SK-N-SH (cell line): ENCODE data around the gene HUNK.

ENCODE experiments used
- CTCF ChIP-seq: fragments of 200-600 bp; sonication (generic); IDR thresholded peaks from 2 replicates; pipeline ENCODE4 v1.6.1; 2017; ENCODE audit warnings: antibody characterized with exemption, mild to moderate bottlenecking, moderate library complexity
- GATA2 ChIP-seq: sonication (generic); formaldehyde crosslinking; IDR thresholded peaks from 2 replicates; pipeline ENCODE4 v1.5.0; 2020; ENCODE audit warnings: mild to moderate bottlenecking, missing genetic modification reagents
- REST ChIP-seq: IDR thresholded peaks from 2 replicates; pipeline ENCODE4 v1.6.1; 2012; ENCODE audit warnings: mild to moderate bottlenecking, low read depth, low read length, moderate library complexity
- SMC3 ChIP-seq: IDR thresholded peaks from 2 replicates; pipeline ENCODE4 v1.6.1; 2012; ENCODE audit warnings: low read depth, low read length, improper control_type of control experiment
- ZBTB33 ChIP-seq: IDR thresholded peaks from 2 replicates; pipeline ENCODE4 v1.4.0; 2012; ENCODE audit warnings: low read depth, borderline replicate concordance

GRCh38 chr21:31961704-31962103 is 88.9 kb downstream of the HUNK start:
- no peak for TF ChIP-seq CTCF
- TF ChIP-seq ZBTB33 = no peak
- TF ChIP-seq REST = no peak
- no peak for TF ChIP-seq SMC3
- no peak for TF ChIP-seq GATA2
